GM23338 (cell line): Measurements from ENCODE around the gene KIAA2012. TPM values are rescaled to one million over a fixed set of nuclear protein-coding genes. Genes with fewer than 3 reads are reported as not detected.
A peak's percentile ranks its signal among the peaks of the same experiment; 100 is the strongest.

Source experiments
- ATAC-seq: fragments of 200-7000 bp; cut with Tn5 transposase; 3 replicates; pipeline ENCODE4 v1.9.1; 2020
- DNase-seq: peaks from one replicate; pipeline ENCODE4 v3.0.0-alpha.2; 2015; ENCODE audit warnings: low spot score
- H2AFZ ChIP-seq: fragments of 200-600 bp; sonication (generic); 2 replicates; pipeline ENCODE4 v1.8.0; 2016; ENCODE audit warnings: antibody characterized with exemption, mild to moderate bottlenecking, moderate library complexity
- H3F3A ChIP-seq: fragments of 200-600 bp; sonication (generic); replicated peaks from 2 replicates; pipeline ENCODE4 v1.8.0; 2017; ENCODE audit warnings: antibody characterized with exemption, mixed run types, low read depth
- H3K27ac ChIP-seq: fragments of 200-600 bp; sonication (generic); 2 replicates; pipeline ENCODE4 v1.6.1; 2016; ENCODE audit warnings: low read depth
- H3K27me3 ChIP-seq: fragments of 200-600 bp; sonication (generic); 2 replicates; pipeline ENCODE4 v1.8.0; 2016; ENCODE audit warnings: mild to moderate bottlenecking, mixed run types, moderate library complexity; ENCODE audit not compliant: insufficient read depth
- H3K36me3 ChIP-seq: fragments of 200-600 bp; sonication (generic); 2 replicates; pipeline ENCODE4 v1.8.0; 2016; ENCODE audit warnings: mild to moderate bottlenecking; ENCODE audit not compliant: insufficient read depth
- H3K4me1 ChIP-seq: fragments of 200-600 bp; sonication (generic); 2 replicates; pipeline ENCODE4 v1.8.0; 2016; ENCODE audit warnings: mild to moderate bottlenecking, moderate library complexity; ENCODE audit not compliant: insufficient read depth
- H3K4me2 ChIP-seq: fragments of 200-600 bp; sonication (generic); 2 replicates; pipeline ENCODE4 v1.7.1; 2017; ENCODE audit warnings: mixed run types
- H3K4me3 ChIP-seq: fragments of 200-600 bp; sonication (generic); 2 replicates; pipeline ENCODE4 v1.6.1; 2016; ENCODE audit warnings: mixed run types
- H3K79me2 ChIP-seq: fragments of 200-600 bp; sonication (generic); replicated peaks from 2 replicates; pipeline ENCODE4 v1.8.0; 2017; ENCODE audit warnings: mild to moderate bottlenecking; ENCODE audit not compliant: insufficient read depth
- H3K9me2 ChIP-seq: fragments of 200-600 bp; sonication (generic); 2 replicates; pipeline ENCODE4 v1.8.0; 2017; ENCODE audit not compliant: insufficient read depth
- H4K20me1 ChIP-seq: fragments of 200-600 bp; sonication (generic); replicated peaks from 2 replicates; pipeline ENCODE4 v1.8.0; 2017; ENCODE audit warnings: mild to moderate bottlenecking; ENCODE audit not compliant: insufficient read depth
- H3K27ac Mint-ChIP-seq: 2 replicates; pipeline ENCODE4 v1.8.0; 2020; ENCODE audit warnings: inconsistent platforms, mild to moderate bottlenecking, moderate library complexity, mixed read lengths
- H3K27me3 Mint-ChIP-seq: 3 replicates; pipeline ENCODE4 v1.8.0; 2022; ENCODE audit warnings: low read depth, mild to moderate bottlenecking, moderate library complexity, mixed read lengths, inconsistent platforms; ENCODE audit not compliant: insufficient read depth, poor library complexity
- H3K36me3 Mint-ChIP-seq: 3 replicates; pipeline ENCODE4 v1.8.0; 2021; ENCODE audit warnings: low read depth, mild to moderate bottlenecking, inconsistent platforms, moderate library complexity, mixed read lengths
- H3K4me1 Mint-ChIP-seq: 3 replicates; pipeline ENCODE4 v1.8.0; 2020; ENCODE audit warnings: mild to moderate bottlenecking, inconsistent platforms, mixed read lengths
- H3K4me3 Mint-ChIP-seq: 3 replicates; pipeline ENCODE4 v1.8.0; 2021; ENCODE audit warnings: moderate library complexity, mild to moderate bottlenecking, inconsistent platforms, mixed read lengths
- H3K9me3 Mint-ChIP-seq: 3 replicates; pipeline ENCODE4 v1.8.0; 2020; ENCODE audit warnings: moderate library complexity, mild to moderate bottlenecking, inconsistent platforms, mixed read lengths
- CREB1 ChIP-seq: fragments of 250-450 bp; sonication (Bioruptor Pico); IDR thresholded peaks from 2 replicates; pipeline ENCODE4 v1.5.0; 2020; ENCODE audit warnings: low read depth, mild to moderate bottlenecking, moderate library complexity
- EZH2 ChIP-seq: fragments of 200-600 bp; sonication (generic); IDR thresholded peaks from one replicate; pipeline ENCODE4 v1.8.0; 2017; ENCODE audit warnings: antibody characterized with exemption, mild to moderate bottlenecking, low read depth; ENCODE audit not compliant: unreplicated experiment
- EZH2phosphoT487 ChIP-seq: fragments of 200-600 bp; sonication (generic); IDR thresholded peaks from one replicate; pipeline ENCODE4 v1.8.1; 2018; ENCODE audit warnings: antibody characterized with exemption; ENCODE audit not compliant: unreplicated experiment
- JUNB ChIP-seq: IDR thresholded peaks from one replicate; pipeline ENCODE4 v1.6.1; 2016; ENCODE audit warnings: antibody characterized with exemption; ENCODE audit not compliant: unreplicated experiment
- NANOG ChIP-seq: IDR thresholded peaks from 2 replicates; pipeline ENCODE4 v1.6.1; 2016; ENCODE audit warnings: antibody characterized with exemption, borderline replicate concordance
- POLR2AphosphoS5 ChIP-seq: IDR thresholded peaks from 2 replicates; pipeline ENCODE4 v1.6.1; 2016; ENCODE audit warnings: antibody characterized with exemption, low read depth
- STAT1 ChIP-seq: IDR thresholded peaks from one replicate; pipeline ENCODE4 v1.6.1; 2016; ENCODE audit warnings: antibody characterized with exemption; ENCODE audit not compliant: unreplicated experiment
- ZNF114 ChIP-seq: fragments of 250-450 bp; sonication (Bioruptor Pico); IDR thresholded peaks from 2 replicates; pipeline ENCODE4 v1.5.0; 2020; ENCODE audit warnings: mild to moderate bottlenecking, moderate library complexity
- ZNF331 ChIP-seq: fragments of 250-450 bp; sonication (Bioruptor Pico); IDR thresholded peaks from 2 replicates; pipeline ENCODE4 v1.5.0; 2020; ENCODE audit warnings: low read depth, mild to moderate bottlenecking, moderate library complexity
- polyA plus RNA-seq: library from polyadenylated mRNA; unstranded; fragments of >200 nt; fragmentation: Nextera tagmentation; extraction: Ambion mirVana; gene quantifications from 2 replicates; pipeline ENCODE4 v1.2.1, GENCODE V29; 2016
- total RNA-seq: library from RNA; depleted of rRNA; stranded (reverse); fragments of >200 nt; shearing (Covaris generic); gene quantifications from 2 replicates; pipeline ENCODE4 v1.2.3, GENCODE V29; 2014
- TF ChIP-seq, protein P1 (sequence below): fragments of 250-450 bp; sonication (Bioruptor Pico); IDR thresholded peaks from 2 replicates; pipeline ENCODE4 v1.5.0; 2020; ENCODE audit warnings: mild to moderate bottlenecking, moderate library complexity
- TF ChIP-seq, protein P2 (sequence below): IDR thresholded peaks from 2 replicates; pipeline ENCODE4 v1.6.1; 2016; ENCODE audit warnings: antibody characterized with exemption
- TF ChIP-seq, protein P3 (sequence below): IDR thresholded peaks from one replicate; pipeline ENCODE4 v1.6.1; 2018; ENCODE audit warnings: antibody characterized with exemption; ENCODE audit not compliant: unreplicated experiment
- TF ChIP-seq, protein P4 (sequence below), 2 experiments: fragments of 200-600 bp in 1 of 2; sonication (generic) in 1 of 2; conservative IDR thresholded peaks; 2 replicates each; pipeline versions ENCODE4 v1.5.1 to v1.6.1; 2016 to 2017; ENCODE audit warnings: antibody characterized with exemption in 2 of 2, low read depth in 2 of 2, mild to moderate bottlenecking in 2 of 2, moderate library complexity in 1 of 2

The KIAA2012 gene
- total and polyA plus RNA-seq, 2 experiments from 2014 or later, result 0.03 to 0.08 TPM

DNA sequence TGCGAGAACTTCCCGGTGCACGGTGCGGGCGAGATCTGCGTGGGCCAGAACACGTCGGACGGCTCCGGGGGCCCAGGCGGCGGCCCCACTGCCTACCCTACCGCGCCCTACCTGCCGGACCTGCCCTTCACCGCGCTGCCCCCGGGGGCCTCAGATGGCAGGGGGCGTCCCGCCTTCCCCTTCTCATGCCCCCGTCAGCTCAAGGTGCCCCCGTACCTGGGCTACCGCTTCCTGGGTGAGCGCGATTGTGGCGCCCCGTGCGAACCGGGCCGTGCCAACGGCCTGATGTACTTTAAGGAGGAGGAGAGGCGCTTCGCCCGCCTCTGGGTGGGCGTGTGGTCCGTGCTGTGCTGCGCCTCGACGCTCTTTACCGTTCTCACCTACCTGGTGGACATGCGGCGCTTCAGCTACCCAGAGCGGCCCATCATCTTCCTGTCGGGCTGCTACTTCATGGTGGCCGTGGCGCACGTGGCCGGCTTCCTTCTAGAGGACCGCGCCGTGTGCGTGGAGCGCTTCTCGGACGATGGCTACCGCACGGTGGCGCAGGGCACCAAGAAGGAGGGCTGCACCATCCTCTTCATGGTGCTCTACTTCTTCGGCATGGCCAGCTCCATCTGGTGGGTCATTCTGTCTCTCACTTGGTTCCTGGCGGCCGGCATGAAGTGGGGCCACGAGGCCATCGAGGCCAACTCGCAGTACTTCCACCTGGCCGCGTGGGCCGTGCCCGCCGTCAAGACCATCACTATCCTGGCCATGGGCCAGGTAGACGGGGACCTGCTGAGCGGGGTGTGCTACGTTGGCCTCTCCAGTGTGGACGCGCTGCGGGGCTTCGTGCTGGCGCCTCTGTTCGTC is 37.7 kb upstream of the KIAA2012 start:
- H2AFZ ChIP-seq, result no peak overlapping the region
- H3F3A ChIP-seq, result peaks cover 37% of the 10 kb centered on the region
- H3K27ac Mint-ChIP-seq, result peak overlapping the region; percentile 83; the same call in 1 of the 2 replicates
- H3K27me3 ChIP-seq, result no peaks in the 10 kb centered on the region
- H3K9me2 ChIP-seq, result no peaks in the 10 kb centered on the region
- no peak overlapping the region for H3K27ac ChIP-seq
- peaks cover 24% of the 10 kb centered on the region for H3K4me1 ChIP-seq
- H3K27me3 Mint-ChIP-seq, result peaks cover 19% of the 10 kb centered on the region
- peaks cover 26% of the 10 kb centered on the region for H4K20me1 ChIP-seq
- H3K4me3 Mint-ChIP-seq, result no peak overlapping the region
- peaks cover 20% of the 10 kb centered on the region; the same call in 1 of the 2 replicates for H3K36me3 ChIP-seq
- peaks cover 15% of the 10 kb centered on the region for H3K36me3 Mint-ChIP-seq
- peak overlapping the region; percentile 97 for H3K4me3 ChIP-seq
- DNase-seq (peak; percentile 64), ATAC-seq (peak; percentile 7)
- TF ChIP-seq STAT1 (no peak), CREB1 (CRISPR knock-in tag) (no peak), POLR2AphosphoS5 (peak; percentile 51), NANOG (no peak), JUNB (no peak), ZNF331 (CRISPR knock-in tag) (no peak), EZH2 (no peak), EZH2phosphoT487 (no peak), ZNF114 (CRISPR knock-in tag) (no peak)
- TF ChIP-seq, protein P1, sequence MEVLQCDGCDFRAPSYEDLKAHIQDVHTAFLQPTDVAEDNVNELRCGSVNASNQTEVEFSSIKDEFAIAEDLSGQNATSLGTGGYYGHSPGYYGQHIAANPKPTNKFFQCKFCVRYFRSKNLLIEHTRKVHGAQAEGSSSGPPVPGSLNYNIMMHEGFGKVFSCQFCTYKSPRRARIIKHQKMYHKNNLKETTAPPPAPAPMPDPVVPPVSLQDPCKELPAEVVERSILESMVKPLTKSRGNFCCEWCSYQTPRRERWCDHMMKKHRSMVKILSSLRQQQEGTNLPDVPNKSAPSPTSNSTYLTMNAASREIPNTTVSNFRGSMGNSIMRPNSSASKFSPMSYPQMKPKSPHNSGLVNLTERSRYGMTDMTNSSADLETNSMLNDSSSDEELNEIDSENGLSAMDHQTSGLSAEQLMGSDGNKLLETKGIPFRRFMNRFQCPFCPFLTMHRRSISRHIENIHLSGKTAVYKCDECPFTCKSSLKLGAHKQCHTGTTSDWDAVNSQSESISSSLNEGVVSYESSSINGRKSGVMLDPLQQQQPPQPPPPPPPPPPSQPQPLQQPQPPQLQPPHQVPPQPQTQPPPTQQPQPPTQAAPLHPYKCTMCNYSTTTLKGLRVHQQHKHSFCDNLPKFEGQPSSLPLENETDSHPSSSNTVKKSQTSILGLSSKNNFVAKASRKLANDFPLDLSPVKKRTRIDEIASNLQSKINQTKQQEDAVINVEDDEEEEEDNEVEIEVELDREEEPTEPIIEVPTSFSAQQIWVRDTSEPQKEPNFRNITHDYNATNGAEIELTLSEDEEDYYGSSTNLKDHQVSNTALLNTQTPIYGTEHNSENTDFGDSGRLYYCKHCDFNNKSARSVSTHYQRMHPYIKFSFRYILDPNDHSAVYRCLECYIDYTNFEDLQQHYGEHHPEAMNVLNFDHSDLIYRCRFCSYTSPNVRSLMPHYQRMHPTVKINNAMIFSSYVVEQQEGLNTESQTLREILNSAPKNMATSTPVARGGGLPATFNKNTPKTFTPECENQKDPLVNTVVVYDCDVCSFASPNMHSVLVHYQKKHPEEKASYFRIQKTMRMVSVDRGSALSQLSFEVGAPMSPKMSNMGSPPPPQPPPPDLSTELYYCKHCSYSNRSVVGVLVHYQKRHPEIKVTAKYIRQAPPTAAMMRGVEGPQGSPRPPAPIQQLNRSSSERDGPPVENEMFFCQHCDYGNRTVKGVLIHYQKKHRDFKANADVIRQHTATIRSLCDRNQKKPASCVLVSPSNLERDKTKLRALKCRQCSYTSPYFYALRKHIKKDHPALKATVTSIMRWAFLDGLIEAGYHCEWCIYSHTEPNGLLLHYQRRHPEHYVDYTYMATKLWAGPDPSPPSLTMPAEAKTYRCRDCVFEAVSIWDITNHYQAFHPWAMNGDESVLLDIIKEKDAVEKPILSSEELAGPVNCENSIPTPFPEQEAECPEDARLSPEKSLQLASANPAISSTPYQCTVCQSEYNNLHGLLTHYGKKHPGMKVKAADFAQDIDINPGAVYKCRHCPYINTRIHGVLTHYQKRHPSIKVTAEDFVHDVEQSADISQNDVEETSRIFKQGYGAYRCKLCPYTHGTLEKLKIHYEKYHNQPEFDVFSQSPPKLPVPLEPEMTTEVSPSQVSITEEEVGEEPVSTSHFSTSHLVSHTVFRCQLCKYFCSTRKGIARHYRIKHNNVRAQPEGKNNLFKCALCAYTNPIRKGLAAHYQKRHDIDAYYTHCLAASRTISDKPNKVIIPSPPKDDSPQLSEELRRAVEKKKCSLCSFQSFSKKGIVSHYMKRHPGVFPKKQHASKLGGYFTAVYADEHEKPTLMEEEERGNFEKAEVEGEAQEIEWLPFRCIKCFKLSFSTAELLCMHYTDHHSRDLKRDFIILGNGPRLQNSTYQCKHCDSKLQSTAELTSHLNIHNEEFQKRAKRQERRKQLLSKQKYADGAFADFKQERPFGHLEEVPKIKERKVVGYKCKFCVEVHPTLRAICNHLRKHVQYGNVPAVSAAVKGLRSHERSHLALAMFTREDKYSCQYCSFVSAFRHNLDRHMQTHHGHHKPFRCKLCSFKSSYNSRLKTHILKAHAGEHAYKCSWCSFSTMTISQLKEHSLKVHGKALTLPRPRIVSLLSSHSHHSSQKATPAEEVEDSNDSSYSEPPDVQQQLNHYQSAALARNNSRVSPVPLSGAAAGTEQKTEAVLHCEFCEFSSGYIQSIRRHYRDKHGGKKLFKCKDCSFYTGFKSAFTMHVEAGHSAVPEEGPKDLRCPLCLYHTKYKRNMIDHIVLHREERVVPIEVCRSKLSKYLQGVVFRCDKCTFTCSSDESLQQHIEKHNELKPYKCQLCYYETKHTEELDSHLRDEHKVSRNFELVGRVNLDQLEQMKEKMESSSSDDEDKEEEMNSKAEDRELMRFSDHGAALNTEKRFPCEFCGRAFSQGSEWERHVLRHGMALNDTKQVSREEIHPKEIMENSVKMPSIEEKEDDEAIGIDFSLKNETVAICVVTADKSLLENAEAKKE (CRISPR knock-in tag), result no peak
- TF ChIP-seq, protein P2, sequence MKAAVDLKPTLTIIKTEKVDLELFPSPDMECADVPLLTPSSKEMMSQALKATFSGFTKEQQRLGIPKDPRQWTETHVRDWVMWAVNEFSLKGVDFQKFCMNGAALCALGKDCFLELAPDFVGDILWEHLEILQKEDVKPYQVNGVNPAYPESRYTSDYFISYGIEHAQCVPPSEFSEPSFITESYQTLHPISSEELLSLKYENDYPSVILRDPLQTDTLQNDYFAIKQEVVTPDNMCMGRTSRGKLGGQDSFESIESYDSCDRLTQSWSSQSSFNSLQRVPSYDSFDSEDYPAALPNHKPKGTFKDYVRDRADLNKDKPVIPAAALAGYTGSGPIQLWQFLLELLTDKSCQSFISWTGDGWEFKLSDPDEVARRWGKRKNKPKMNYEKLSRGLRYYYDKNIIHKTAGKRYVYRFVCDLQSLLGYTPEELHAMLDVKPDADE, result no peak
- TF ChIP-seq, protein P3, sequence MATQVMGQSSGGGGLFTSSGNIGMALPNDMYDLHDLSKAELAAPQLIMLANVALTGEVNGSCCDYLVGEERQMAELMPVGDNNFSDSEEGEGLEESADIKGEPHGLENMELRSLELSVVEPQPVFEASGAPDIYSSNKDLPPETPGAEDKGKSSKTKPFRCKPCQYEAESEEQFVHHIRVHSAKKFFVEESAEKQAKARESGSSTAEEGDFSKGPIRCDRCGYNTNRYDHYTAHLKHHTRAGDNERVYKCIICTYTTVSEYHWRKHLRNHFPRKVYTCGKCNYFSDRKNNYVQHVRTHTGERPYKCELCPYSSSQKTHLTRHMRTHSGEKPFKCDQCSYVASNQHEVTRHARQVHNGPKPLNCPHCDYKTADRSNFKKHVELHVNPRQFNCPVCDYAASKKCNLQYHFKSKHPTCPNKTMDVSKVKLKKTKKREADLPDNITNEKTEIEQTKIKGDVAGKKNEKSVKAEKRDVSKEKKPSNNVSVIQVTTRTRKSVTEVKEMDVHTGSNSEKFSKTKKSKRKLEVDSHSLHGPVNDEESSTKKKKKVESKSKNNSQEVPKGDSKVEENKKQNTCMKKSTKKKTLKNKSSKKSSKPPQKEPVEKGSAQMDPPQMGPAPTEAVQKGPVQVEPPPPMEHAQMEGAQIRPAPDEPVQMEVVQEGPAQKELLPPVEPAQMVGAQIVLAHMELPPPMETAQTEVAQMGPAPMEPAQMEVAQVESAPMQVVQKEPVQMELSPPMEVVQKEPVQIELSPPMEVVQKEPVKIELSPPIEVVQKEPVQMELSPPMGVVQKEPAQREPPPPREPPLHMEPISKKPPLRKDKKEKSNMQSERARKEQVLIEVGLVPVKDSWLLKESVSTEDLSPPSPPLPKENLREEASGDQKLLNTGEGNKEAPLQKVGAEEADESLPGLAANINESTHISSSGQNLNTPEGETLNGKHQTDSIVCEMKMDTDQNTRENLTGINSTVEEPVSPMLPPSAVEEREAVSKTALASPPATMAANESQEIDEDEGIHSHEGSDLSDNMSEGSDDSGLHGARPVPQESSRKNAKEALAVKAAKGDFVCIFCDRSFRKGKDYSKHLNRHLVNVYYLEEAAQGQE, result no peak
- TF ChIP-seq, protein P4, sequence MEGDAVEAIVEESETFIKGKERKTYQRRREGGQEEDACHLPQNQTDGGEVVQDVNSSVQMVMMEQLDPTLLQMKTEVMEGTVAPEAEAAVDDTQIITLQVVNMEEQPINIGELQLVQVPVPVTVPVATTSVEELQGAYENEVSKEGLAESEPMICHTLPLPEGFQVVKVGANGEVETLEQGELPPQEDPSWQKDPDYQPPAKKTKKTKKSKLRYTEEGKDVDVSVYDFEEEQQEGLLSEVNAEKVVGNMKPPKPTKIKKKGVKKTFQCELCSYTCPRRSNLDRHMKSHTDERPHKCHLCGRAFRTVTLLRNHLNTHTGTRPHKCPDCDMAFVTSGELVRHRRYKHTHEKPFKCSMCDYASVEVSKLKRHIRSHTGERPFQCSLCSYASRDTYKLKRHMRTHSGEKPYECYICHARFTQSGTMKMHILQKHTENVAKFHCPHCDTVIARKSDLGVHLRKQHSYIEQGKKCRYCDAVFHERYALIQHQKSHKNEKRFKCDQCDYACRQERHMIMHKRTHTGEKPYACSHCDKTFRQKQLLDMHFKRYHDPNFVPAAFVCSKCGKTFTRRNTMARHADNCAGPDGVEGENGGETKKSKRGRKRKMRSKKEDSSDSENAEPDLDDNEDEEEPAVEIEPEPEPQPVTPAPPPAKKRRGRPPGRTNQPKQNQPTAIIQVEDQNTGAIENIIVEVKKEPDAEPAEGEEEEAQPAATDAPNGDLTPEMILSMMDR (conservative IDR thresholded peaks at IDR 0.05; ENCODE audit: low read depth in 2 of 2), result peak; percentile 50 to 67
- H3K9me3 Mint-ChIP-seq, result peaks cover 4% of the 10 kb centered on the region; the same call in 1 of the 3 replicates
- peak overlapping the region; percentile 88 for H3K4me2 ChIP-seq
- H3K79me2 ChIP-seq, result peaks cover 66% of the 10 kb centered on the region
- H3K4me1 Mint-ChIP-seq, result peaks cover 37% of the 10 kb centered on the region; the same call in 2 of the 3 replicates
